Measurements from ENCODE around the gene LBP. TPM values are rescaled to one million over a fixed set of nuclear protein-coding genes. Genes with fewer than 3 reads are reported as not detected.

The LBP gene
- total RNA-seq, 1 experiment from 2014 or later, result not detected

GRCh38 chr20:38357653-38358207 lies 11.4 kb downstream of the LBP start:
- no peaks in the 10 kb centered on the region for H3K36me3 Mint-ChIP-seq (ENCODE audit: insufficient read depth, unreplicated experiment)
- Histone ChIP-seq H3K4me1 (no peaks in the 10 kb centered on the region), H3K27me3 (replicated peaks; ENCODE audit: control insufficient read depth, insufficient read depth, low read length) (no peaks in the 10 kb centered on the region), H3K36me3 (ENCODE audit: control insufficient read depth, insufficient read depth, low read length) (no peaks in the 10 kb centered on the region), H3K9me3 (no peaks in the 10 kb centered on the region), H3K4me3 (ENCODE audit: low read depth, low read length) (no peak overlapping the region)
- no peaks in the 10 kb centered on the region for H3K4me1 Mint-ChIP-seq (ENCODE audit: low read depth, unreplicated experiment)
- H3K27ac Mint-ChIP-seq (ENCODE audit: unreplicated experiment), result no peak overlapping the region
- CTCF ChIA-PET, result no interaction called here
- no peak overlapping the region for H3K4me3 Mint-ChIP-seq (ENCODE audit: unreplicated experiment)
- intact Hi-C loops (cut with micrococcal nuclease; ENCODE audit: unreplicated experiment), result no loop called here
- no peaks in the 10 kb centered on the region for H3K9me3 Mint-ChIP-seq (ENCODE audit: unreplicated experiment)
- DNase-seq, result no peak
- no TSS peak for BruUV-seq (replicated peaks)
- POLR2A ChIA-PET, result no interaction called here
- no peak for TF ChIP-seq CTCF (IDR thresholded peaks at IDR 0.05; ENCODE audit: insufficient read depth in 1 of 2, low read depth in 1 of 2, low read length in 1 of 2, severe bottlenecking in 1 of 2, unreplicated experiment in 1 of 2)
- no peaks in the 10 kb centered on the region for H3K27me3 Mint-ChIP-seq (ENCODE audit: insufficient read depth, unreplicated experiment)

- Mint-ChIP-seq H3K27me3 (ENCODE audit: insufficient read depth, unreplicated experiment) (no peaks in the 10 kb centered on the region), H3K4me1 (ENCODE audit: low read depth, unreplicated experiment) (no peaks in the 10 kb centered on the region), H3K9me3 (ENCODE audit: unreplicated experiment) (no peaks in the 10 kb centered on the region), H3K4me3 (ENCODE audit: unreplicated experiment) (no peak overlapping the region), H3K36me3 (ENCODE audit: insufficient read depth, unreplicated experiment) (no peaks in the 10 kb centered on the region), H3K27ac (ENCODE audit: unreplicated experiment) (no peak overlapping the region)
- intact Hi-C loops (cut with micrococcal nuclease; ENCODE audit: unreplicated experiment), result no loop called here
- DNase-seq, result no peak
- Histone ChIP-seq H3K4me1 (no peaks in the 10 kb centered on the region), H3K4me3 (ENCODE audit: low read depth, low read length) (no peak overlapping the region), H3K27me3 (replicated peaks; ENCODE audit: control insufficient read depth, insufficient read depth, low read length) (no peaks in the 10 kb centered on the region), H3K9me3 (no peaks in the 10 kb centered on the region), H3K36me3 (ENCODE audit: control insufficient read depth, insufficient read depth, low read length) (no peaks in the 10 kb centered on the region)
- BruUV-seq (replicated peaks), result no TSS peak
- no peak for TF ChIP-seq CTCF (IDR thresholded peaks at IDR 0.05; ENCODE audit: insufficient read depth in 1 of 2, low read depth in 1 of 2, low read length in 1 of 2, severe bottlenecking in 1 of 2, unreplicated experiment in 1 of 2)
- POLR2A ChIA-PET, result no interaction called here
- CTCF ChIA-PET, result no interaction called here
Measured at GRCh38 chr20:38358556-38358955, 12.3 kb downstream of the LBP start.

GRCh38 chr20:38363004-38363747 lies 16.9 kb downstream of the LBP start:
- H3K27me3 Mint-ChIP-seq (ENCODE audit: insufficient read depth, unreplicated experiment), result no peaks in the 10 kb centered on the region
- ChIA-PET POLR2A (no interaction called here), CTCF (interaction anchor here (0.6 to 2.8 kb wide), 2 partner anchors 45 to 58 kb away, joined by 5 to 8 read pairs; no protein-coding TSS in a partner anchor)
- H3K4me1 ChIP-seq, result no peaks in the 10 kb centered on the region
- H3K9me3 Mint-ChIP-seq (ENCODE audit: unreplicated experiment), result no peaks in the 10 kb centered on the region
- no peak overlapping the region for H3K4me3 ChIP-seq (ENCODE audit: low read depth, low read length)
- H3K36me3 Mint-ChIP-seq (ENCODE audit: insufficient read depth, unreplicated experiment), result no peaks in the 10 kb centered on the region
- no peaks in the 10 kb centered on the region for H3K36me3 ChIP-seq (ENCODE audit: control insufficient read depth, insufficient read depth, low read length)
- H3K27ac Mint-ChIP-seq (ENCODE audit: unreplicated experiment), result no peak overlapping the region
- no TSS peak for BruUV-seq (replicated peaks)
- intact Hi-C loops (cut with micrococcal nuclease; ENCODE audit: unreplicated experiment), result no loop called here
- no peak for TF ChIP-seq CTCF (IDR thresholded peaks at IDR 0.05; ENCODE audit: insufficient read depth in 1 of 2, low read depth in 1 of 2, low read length in 1 of 2, severe bottlenecking in 1 of 2, unreplicated experiment in 1 of 2)
- no peaks in the 10 kb centered on the region for H3K27me3 ChIP-seq (replicated peaks; ENCODE audit: control insufficient read depth, insufficient read depth, low read length)
- no peak for DNase-seq
- H3K9me3 ChIP-seq, result no peaks in the 10 kb centered on the region
- no peaks in the 10 kb centered on the region for H3K4me1 Mint-ChIP-seq (ENCODE audit: low read depth, unreplicated experiment)
- no peak overlapping the region for H3K4me3 Mint-ChIP-seq (ENCODE audit: unreplicated experiment)

Data from Caco-2 (cell line).